ENCODE results near the gene ESYT2. TPM values are rescaled to one million over a fixed set of nuclear protein-coding genes. Genes with fewer than 3 reads are reported as not detected.

Gene ESYT2
- polyA plus RNA-seq, 1 donor (not counting 4 experiments of a cell fraction or from before 2014, with no cell fraction given) = 45.9 TPM

DNA sequence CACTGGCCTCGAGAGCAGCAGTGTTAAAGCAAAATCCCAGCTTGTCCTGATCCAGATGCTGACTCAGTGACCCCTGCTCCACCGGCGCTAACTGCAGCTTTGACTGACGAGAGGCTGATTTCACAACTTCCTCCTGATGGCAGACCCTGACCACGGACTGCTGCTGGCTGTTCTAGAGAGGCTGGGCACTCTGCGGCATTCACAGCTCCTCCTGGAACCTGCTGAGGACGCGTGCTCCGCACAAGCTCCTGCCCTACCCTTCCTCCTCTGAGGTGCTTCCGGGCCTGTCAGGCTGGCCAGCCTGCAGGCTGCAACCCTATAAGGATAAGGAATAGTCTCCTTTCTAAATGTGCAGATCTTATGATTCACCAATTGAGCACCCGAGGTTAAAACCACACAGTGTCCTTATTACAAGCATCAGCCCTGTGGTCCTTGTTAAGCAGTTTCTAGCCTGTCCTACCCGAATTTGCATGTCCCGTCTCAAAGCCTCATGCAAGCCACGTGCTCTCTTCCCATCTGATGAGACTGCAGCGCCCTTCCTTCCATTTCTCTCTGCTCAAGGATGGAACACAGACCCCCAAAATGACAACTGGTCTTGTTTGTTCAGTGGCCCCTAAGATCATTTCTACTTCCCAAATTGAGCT is 89.2 kb downstream of the ESYT2 start:
- H3K9ac ChIP-seq (ENCODE audit: control insufficient read depth, extremely low read depth, insufficient read depth, low read length) = no peak overlapping the region
- no peaks in the 10 kb centered on the region for H3K9me3 ChIP-seq (ENCODE audit: control insufficient read depth, low read depth, low read length)
- H3K4me1 ChIP-seq (ENCODE audit: control insufficient read depth, extremely low read depth, insufficient read depth, low read length) = no peaks in the 10 kb centered on the region
- no peak overlapping the region for H2AFZ ChIP-seq (ENCODE audit: control insufficient read depth, low read length)
- peaks cover 32 to 33% of the 10 kb centered on the region in 2 experiments for H3K36me3 ChIP-seq (ENCODE audit: control insufficient read depth in 2 of 2, extremely low read depth in 1 of 2, insufficient read depth in 2 of 2, low read length in 2 of 2)
- H3K79me2 ChIP-seq (ENCODE audit: control insufficient read depth, insufficient read depth, low read length) = no peaks in the 10 kb centered on the region
- DNase-seq (ENCODE audit: low read depth, low spot score) (no peak), FAIRE-seq (no peak)
- H3K4me2 ChIP-seq (ENCODE audit: control insufficient read depth, extremely low read depth, insufficient read depth, low read depth, low read length) = no peak overlapping the region
- H3K9me1 ChIP-seq (ENCODE audit: control insufficient read depth, extremely low read depth, insufficient read depth, low read length) = no peaks in the 10 kb centered on the region
- dilution Hi-C loops (cut with MboI; ENCODE audit: extremely low pct_ligation_motif_present, low sequenced_read_pairs) = no loop called here
- H4K20me1 ChIP-seq (ENCODE audit: control insufficient read depth, extremely low read depth, insufficient read depth, low read length) = no peaks in the 10 kb centered on the region
- no peak overlapping the region for H3K27ac ChIP-seq (ENCODE audit: control insufficient read depth, insufficient read depth, low read length)
- H3K27me3 ChIP-seq (ENCODE audit: control insufficient read depth, extremely low read depth, insufficient read depth, low read length) = no peaks in the 10 kb centered on the region
- no peak overlapping the region for H3K4me3 ChIP-seq (ENCODE audit: control insufficient read depth in 2 of 3, extremely low read depth in 1 of 3, insufficient read depth in 2 of 3, low read depth in 1 of 3, low read length in 3 of 3)
- no peak for TF ChIP-seq EZH2 (IDR thresholded peaks at IDR 0.05; ENCODE audit: low read length)
- TF ChIP-seq, protein P1, sequence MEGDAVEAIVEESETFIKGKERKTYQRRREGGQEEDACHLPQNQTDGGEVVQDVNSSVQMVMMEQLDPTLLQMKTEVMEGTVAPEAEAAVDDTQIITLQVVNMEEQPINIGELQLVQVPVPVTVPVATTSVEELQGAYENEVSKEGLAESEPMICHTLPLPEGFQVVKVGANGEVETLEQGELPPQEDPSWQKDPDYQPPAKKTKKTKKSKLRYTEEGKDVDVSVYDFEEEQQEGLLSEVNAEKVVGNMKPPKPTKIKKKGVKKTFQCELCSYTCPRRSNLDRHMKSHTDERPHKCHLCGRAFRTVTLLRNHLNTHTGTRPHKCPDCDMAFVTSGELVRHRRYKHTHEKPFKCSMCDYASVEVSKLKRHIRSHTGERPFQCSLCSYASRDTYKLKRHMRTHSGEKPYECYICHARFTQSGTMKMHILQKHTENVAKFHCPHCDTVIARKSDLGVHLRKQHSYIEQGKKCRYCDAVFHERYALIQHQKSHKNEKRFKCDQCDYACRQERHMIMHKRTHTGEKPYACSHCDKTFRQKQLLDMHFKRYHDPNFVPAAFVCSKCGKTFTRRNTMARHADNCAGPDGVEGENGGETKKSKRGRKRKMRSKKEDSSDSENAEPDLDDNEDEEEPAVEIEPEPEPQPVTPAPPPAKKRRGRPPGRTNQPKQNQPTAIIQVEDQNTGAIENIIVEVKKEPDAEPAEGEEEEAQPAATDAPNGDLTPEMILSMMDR (optimal IDR thresholded peaks at IDR 0.05 in 1 of 3, IDR thresholded peaks at IDR 0.05 in 1 of 3, conservative IDR thresholded peaks at IDR 0.05 in 1 of 3; ENCODE audit: extremely low read depth in 1 of 3, insufficient read depth in 2 of 3, low read length in 3 of 3) = no peak

DNA sequence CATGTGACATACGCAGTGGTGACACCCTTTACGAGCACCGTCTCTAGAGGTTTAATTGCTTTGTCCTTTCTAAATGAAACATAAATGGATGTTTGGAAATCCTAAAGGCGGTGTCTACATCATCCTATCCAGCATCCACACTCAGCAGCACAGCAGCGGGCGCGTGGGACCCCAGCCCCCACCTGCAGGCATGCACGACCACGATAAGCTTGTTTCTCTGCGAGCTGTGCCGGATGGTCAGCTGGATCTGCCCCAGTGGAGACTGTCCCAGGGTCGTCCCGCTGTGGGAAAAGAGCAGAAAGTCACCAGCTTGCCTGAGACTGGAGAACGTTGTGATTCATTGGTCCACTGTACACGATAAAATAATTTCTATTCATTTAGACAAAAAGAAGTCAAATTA is 90.5 kb downstream of the ESYT2 start:
- no peak overlapping the region for H2AFZ ChIP-seq (ENCODE audit: control insufficient read depth, low read length)
- H3K79me2 ChIP-seq (ENCODE audit: control insufficient read depth, insufficient read depth, low read length) = no peaks in the 10 kb centered on the region
- no peak overlapping the region for H3K4me2 ChIP-seq (ENCODE audit: control insufficient read depth, extremely low read depth, insufficient read depth, low read depth, low read length)
- H3K36me3 ChIP-seq (ENCODE audit: control insufficient read depth in 2 of 2, extremely low read depth in 1 of 2, insufficient read depth in 2 of 2, low read length in 2 of 2) = peaks cover 37 to 40% of the 10 kb centered on the region in 2 experiments
- FAIRE-seq = no peak
- TF ChIP-seq, protein P1 (optimal IDR thresholded peaks at IDR 0.05 in 1 of 3, IDR thresholded peaks at IDR 0.05 in 1 of 3, conservative IDR thresholded peaks at IDR 0.05 in 1 of 3; ENCODE audit: extremely low read depth in 1 of 3, insufficient read depth in 2 of 3, low read length in 3 of 3) = no peak
- no peak for TF ChIP-seq EZH2 (IDR thresholded peaks at IDR 0.05; ENCODE audit: low read length)
- no peaks in the 10 kb centered on the region for H4K20me1 ChIP-seq (ENCODE audit: control insufficient read depth, extremely low read depth, insufficient read depth, low read length)
- no peak overlapping the region for H3K4me3 ChIP-seq (ENCODE audit: control insufficient read depth in 2 of 3, extremely low read depth in 1 of 3, insufficient read depth in 2 of 3, low read depth in 1 of 3, low read length in 3 of 3)
- H3K27ac ChIP-seq (ENCODE audit: control insufficient read depth, insufficient read depth, low read length) = no peak overlapping the region
- H3K9ac ChIP-seq (ENCODE audit: control insufficient read depth, extremely low read depth, insufficient read depth, low read length) = no peak overlapping the region
- no peaks in the 10 kb centered on the region for H3K9me3 ChIP-seq (ENCODE audit: control insufficient read depth, low read depth, low read length)
- no peak for DNase-seq (ENCODE audit: low read depth, low spot score)
- H3K9me1 ChIP-seq (ENCODE audit: control insufficient read depth, extremely low read depth, insufficient read depth, low read length) = no peaks in the 10 kb centered on the region
- no peaks in the 10 kb centered on the region for H3K4me1 ChIP-seq (ENCODE audit: control insufficient read depth, extremely low read depth, insufficient read depth, low read length)
- H3K27me3 ChIP-seq (ENCODE audit: control insufficient read depth, extremely low read depth, insufficient read depth, low read length) = no peaks in the 10 kb centered on the region
- dilution Hi-C loops (cut with MboI; ENCODE audit: extremely low pct_ligation_motif_present, low sequenced_read_pairs) = no loop called here
